Mucosa of rectum (tissue), 2 donors: ENCODE data around the gene ANKRD11.

Source experiments
- H3K27ac ChIP-seq, 2 donors: one replicate each; pipeline ENCODE4 v1.7.0; 2013; ENCODE audit warnings: inconsistent platforms in 2 of 2, low read depth in 2 of 2, low read length in 2 of 2
- H3K27me3 ChIP-seq, 2 donors: one replicate each; pipeline ENCODE4 v1.7.0; 2013; ENCODE audit warnings: low read length in 2 of 2; ENCODE audit not compliant: control insufficient read depth in 2 of 2, insufficient read depth in 2 of 2
- H3K36me3 ChIP-seq, 2 donors: one replicate each; pipeline ENCODE4 v1.7.0; 2013; ENCODE audit warnings: low read length in 2 of 2; ENCODE audit not compliant: control insufficient read depth in 2 of 2, insufficient read depth in 2 of 2
- H3K4me1 ChIP-seq, 2 donors: one replicate each; pipeline ENCODE4 v1.7.0; 2013; ENCODE audit warnings: low read length in 2 of 2, mild to moderate bottlenecking in 1 of 2; ENCODE audit not compliant: control insufficient read depth in 2 of 2, insufficient read depth in 2 of 2
- H3K4me3 ChIP-seq, 2 donors: one replicate each; pipeline ENCODE4 v1.7.0; 2013; ENCODE audit warnings: low read length in 2 of 2
- H3K9ac ChIP-seq, 2 donors: one replicate each; pipeline ENCODE4 v1.7.0; 2013; ENCODE audit warnings: low read length in 2 of 2, low read depth in 1 of 2, mild to moderate bottlenecking in 1 of 2
- H3K9me3 ChIP-seq, 2 donors: one replicate each; pipeline ENCODE4 v1.7.0; 2013; ENCODE audit warnings: low read length in 2 of 2; ENCODE audit not compliant: control insufficient read depth in 2 of 2
- donor health status: healthy.
- donor health status: Normal muscosa, but diverticular disease.

The ANKRD11 gene

DNA sequence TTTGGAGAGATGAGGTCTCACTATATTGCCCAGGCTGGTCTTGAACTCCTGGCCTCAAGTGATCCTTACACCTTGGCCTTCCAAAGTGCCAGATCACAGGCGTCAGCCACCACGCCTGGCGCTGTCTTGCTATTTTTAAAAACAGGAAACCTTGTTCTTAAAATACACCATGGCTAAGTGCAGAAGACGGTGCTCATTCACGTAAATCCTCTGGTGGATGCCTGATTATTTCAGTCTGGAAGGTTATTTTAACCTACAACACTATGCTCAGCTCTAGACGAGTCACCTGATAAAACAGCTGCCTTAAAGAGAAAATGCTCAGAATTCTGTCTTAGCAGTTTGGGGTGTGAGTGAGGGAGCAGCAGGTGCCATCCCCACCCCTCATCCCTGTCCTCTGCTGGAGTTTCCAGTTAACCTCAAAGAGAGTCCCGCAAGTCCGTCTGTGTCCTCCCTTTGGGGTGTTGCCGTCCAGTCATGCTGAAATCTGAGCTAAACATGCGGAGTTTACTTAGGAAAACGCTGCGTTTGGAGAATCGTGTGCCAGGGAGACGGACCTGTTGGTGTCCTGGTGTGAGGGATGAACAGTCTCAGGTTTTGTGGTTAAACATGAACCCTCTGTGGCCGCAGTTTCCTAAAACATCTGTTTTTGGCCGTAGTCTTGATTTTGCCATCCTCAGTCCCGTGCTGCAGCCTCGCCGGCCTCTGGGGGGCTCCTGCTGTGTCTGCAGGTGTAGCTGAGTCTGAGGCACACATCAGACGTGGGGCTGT, 35.0 kb upstream of the ANKRD11 start:
- H3K4me3 ChIP-seq, result no peak overlapping the region

DNA sequence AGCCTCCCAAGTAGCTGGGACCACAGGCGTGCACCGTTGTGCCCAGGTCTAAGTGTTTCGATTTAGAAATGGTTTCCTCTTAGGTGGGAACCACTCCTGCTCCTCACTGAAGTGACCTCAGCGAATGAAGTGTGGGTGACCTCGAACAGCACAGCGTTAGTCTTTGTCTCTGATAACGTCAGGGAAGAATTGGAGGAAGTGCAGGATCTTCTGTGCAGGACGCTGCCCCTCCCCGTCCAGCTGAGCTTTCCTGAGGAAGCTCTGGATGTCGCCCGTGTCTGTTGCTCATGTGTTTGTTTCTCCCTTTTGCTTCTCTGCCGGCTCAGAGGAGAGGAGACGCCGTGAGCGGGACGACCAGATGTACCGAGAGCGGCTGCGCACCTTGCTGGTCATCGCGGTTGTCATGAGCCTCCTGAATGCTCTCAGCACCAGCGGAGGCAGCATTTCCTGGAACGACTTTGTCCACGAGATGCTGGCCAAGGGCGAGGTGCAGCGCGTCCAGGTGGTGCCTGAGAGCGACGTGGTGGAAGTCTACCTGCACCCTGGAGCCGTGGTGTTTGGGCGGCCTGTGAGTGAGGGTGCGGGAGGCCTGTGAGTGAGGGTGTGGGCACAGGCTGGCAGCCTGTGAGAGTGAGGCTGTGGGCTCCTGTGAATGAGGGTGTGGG, 33.5 kb upstream of the ANKRD11 start:
- H3K27me3 ChIP-seq, result no peaks in the 10 kb centered on the region
- no peak overlapping the region for H3K4me3 ChIP-seq
- H3K9ac ChIP-seq, result no peak overlapping the region
- H3K27ac ChIP-seq, result no peak overlapping the region
- H3K9me3 ChIP-seq, result no peaks in the 10 kb centered on the region
- H3K36me3 ChIP-seq, result peaks cover 68 to 77% of the 10 kb centered on the region in 2 donors
- no peaks in the 10 kb centered on the region for H3K4me1 ChIP-seq

More for the DNA sequence above, 35.0 kb upstream of the ANKRD11 start:
- no peaks in the 10 kb centered on the region for H3K27me3 ChIP-seq
- H3K36me3 ChIP-seq, result peaks cover 68 to 73% of the 10 kb centered on the region in 2 donors
- H3K4me1 ChIP-seq, result no peaks in the 10 kb centered on the region
- no peak overlapping the region for H3K9ac ChIP-seq
- no peaks in the 10 kb centered on the region for H3K9me3 ChIP-seq
- no peak overlapping the region for H3K27ac ChIP-seq

DNA sequence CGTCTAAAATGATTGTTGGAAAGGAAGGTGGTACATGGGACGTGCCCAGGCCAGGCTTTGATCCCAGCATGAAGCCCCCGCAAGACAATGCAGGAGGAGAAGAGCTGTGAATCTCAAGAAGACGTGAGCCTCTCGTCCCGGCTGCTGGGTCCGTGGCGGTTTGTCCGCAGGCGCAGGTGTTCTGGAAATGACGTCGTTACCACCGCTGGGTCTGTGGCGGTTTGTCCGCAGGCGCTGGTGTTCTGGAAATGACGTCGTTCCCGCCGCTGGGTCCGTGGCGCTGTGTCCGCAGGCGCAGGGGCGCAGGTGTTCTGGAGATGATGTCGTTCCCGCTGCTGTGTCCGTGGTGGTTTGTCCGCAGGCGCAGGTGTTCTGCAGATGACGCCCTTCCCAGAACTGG, 31.9 kb upstream of the ANKRD11 start:
- Histone ChIP-seq H3K36me3 (peaks cover 72 to 82% of the 10 kb centered on the region in 2 donors), H3K4me3 (no peak overlapping the region)

DNA sequence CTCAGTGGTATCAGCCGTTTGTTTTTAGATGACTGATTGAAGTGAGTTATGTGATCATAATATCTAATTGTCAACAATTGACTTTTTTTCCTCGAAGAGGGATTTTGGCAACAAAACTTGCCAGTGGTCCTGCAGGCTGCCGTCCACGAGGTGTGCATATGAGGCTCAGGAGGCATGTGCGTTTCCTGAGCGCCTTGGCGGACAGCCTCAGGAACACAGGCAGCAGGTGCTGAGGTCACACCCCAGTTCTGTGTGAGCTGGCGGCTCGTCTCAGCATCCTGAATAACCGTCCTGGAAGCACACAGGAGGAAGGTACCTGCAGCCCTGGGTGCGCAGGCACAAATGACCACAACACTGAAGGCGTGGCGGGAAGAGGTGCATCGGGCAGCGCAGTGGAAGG, 29.5 kb upstream of the ANKRD11 start:
- H3K9ac ChIP-seq, result no peak overlapping the region
- peaks cover 58 to 69% of the 10 kb centered on the region in 2 donors for H3K36me3 ChIP-seq
- H3K27me3 ChIP-seq, result no peaks in the 10 kb centered on the region
- no peak overlapping the region for H3K4me3 ChIP-seq
- no peak overlapping the region for H3K27ac ChIP-seq
- H3K9me3 ChIP-seq, result no peaks in the 10 kb centered on the region
- H3K4me1 ChIP-seq, result no peaks in the 10 kb centered on the region

More for the DNA sequence above, 31.9 kb upstream of the ANKRD11 start:
- H3K27me3 ChIP-seq, result no peaks in the 10 kb centered on the region
- no peaks in the 10 kb centered on the region for H3K4me1 ChIP-seq
- no peaks in the 10 kb centered on the region for H3K9me3 ChIP-seq
- H3K9ac ChIP-seq, result no peak overlapping the region
- no peak overlapping the region for H3K27ac ChIP-seq

DNA sequence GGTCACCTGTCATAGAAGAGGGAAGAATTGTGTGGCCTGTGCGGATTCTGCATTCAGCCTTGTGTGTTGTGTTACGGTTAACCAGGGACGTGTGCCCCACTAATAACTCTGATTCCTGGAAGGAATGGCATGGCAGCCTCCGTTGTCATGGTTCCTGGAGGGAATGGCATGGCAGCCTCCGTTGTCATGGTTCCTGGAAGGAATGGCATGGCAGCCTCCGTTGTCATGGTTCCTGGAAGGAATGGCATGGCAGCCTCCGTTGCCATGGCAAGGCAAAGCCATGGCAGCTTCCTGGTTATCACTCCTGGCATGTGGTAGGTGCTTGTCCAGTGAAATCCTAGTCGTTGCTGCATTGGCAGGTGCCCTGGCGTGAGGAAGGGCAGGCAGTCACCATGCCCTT, 26.8 kb upstream of the ANKRD11 start:
- H3K27ac ChIP-seq, result no peak overlapping the region
- no peaks in the 10 kb centered on the region for H3K4me1 ChIP-seq
- H3K27me3 ChIP-seq, result no peaks in the 10 kb centered on the region
- peaks cover 45 to 57% of the 10 kb centered on the region in 2 donors for H3K36me3 ChIP-seq
- H3K4me3 ChIP-seq, result no peak overlapping the region
- H3K9me3 ChIP-seq, result no peaks in the 10 kb centered on the region
- no peak overlapping the region for H3K9ac ChIP-seq

DNA sequence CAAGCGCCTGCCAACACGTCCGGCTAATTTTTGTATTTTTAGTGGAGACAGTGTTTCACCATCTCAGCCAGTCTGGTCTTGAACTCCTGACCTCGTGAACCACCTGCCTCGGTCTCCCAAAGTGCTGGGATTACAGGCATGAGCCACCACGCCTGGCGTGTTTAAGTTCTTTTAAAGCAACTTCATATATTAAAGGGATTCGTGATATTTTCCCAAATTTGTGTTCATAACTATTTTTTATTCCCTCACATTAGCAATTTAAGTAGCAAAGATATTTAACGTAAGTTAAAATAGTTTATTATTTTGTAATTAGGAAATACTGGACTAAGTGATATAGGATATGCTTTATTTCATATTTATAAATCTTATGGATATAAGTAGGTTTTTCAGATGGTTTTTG, 22.1 kb upstream of the ANKRD11 start:
- Histone ChIP-seq H3K27ac (no peak overlapping the region), H3K9me3 (no peaks in the 10 kb centered on the region), H3K9ac (no peak overlapping the region), H3K36me3 (peaks cover 31 to 39% of the 10 kb centered on the region in 2 donors), H3K4me1 (peaks cover 12 to 14% of the 10 kb centered on the region in 2 donors), H3K27me3 (no peaks in the 10 kb centered on the region), H3K4me3 (no peak overlapping the region)

DNA sequence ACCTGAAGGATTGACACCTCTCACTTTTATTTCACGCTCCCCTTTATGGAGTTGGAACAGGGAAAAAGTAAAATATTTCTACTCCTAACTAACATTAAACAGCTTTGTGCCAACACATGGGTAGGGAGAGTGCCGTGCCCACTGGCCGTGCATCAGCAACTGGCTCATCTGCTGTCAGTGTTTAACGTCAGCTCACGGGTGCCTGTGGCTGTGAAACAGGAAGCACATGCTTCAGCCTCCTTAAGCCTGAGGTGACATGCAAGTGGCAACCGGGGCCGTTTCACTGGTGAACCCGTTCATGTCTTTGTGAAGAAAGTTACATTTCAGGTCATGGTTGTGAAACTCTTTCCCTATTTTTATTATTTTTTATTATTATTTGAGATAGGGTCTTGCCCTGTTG, 21.0 kb upstream of the ANKRD11 start:
- Histone ChIP-seq H3K27me3 (no peaks in the 10 kb centered on the region), H3K9me3 (no peaks in the 10 kb centered on the region), H3K36me3 (peaks cover 24 to 32% of the 10 kb centered on the region in 2 donors), H3K4me1 (peaks cover 19 to 22% of the 10 kb centered on the region in 2 donors), H3K4me3 (no peak overlapping the region), H3K27ac (no peak overlapping the region), H3K9ac (no peak overlapping the region)

DNA sequence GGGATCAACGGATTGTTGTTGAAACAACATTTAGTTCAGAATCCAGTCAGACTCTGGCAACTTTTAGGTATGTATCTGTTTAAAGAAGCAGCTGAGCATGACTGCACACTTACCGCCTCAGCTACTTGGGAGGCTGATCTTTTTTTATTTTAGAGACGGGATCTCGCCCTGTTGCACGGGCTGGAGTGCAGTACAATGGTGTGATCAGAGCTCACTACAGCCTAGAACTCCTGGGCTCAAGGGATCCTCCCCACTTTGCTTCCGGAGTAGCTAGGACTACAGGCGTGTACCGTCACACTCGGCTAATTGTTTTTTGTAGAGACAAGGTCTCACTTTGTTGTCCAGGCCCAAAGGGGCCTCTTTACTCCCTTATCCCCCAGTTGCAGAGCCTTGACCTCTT, 20.2 kb upstream of the ANKRD11 start:
- Histone ChIP-seq H3K27ac (no peak overlapping the region), H3K9ac (no peak overlapping the region), H3K4me3 (no peak overlapping the region), H3K9me3 (no peaks in the 10 kb centered on the region), H3K27me3 (no peaks in the 10 kb centered on the region), H3K36me3 (peaks cover 21 to 28% of the 10 kb centered on the region in 2 donors), H3K4me1 (peaks cover 28 to 30% of the 10 kb centered on the region in 2 donors)

DNA sequence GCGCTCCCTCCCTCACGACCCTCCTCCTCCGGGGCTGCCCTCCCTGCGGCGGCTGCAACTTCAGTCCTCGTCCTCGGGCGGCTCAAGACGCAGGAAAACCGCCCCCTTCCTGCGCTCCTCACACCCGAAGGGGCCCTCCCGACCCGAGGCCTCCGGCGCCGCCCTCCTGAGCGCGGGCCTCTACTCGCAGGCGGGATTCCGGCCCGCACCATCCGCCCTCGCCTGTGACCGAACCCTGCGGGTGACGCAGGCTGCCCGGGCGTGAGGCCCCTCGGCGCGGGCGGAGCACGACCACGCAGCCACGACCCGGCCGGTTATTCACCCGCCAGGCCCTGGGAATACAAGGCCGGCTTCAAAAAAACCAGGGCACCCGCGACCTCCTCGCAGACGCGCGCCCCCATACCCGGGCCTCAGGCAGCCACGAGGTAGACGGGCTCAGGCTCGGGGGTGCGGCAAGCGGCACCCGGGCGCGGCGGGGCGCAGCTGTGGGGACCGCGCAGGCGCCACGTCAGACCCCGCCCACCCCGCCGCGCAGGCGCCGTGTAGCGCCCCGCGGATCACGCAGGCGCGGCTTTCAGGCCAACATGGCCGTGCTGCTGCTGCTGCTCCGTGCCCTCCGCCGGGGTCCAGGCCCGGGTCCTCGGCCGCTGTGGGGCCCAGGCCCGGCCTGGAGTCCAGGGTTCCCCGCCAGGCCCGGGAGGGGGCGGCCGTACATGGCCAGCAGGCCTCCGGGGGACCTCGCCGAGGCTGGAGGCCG, 17.7 kb upstream of the ANKRD11 start, which contains the start of gene SPG7:
SPG7 (plus strand) TSS at position 570 of the 757 bp plus-strand sequence; CDS start at position 585, 15 bp downstream.
- H3K4me1 ChIP-seq, result peaks cover 33 to 39% of the 10 kb centered on the region in 2 donors

More for the DNA sequence above, 17.7 kb upstream of the ANKRD11 start, which contains the start of gene SPG7:
- H3K4me3 ChIP-seq, result peak within 1 kb of the TSS; percentile 87 to 93
- H3K36me3 ChIP-seq, result peaks cover 17 to 19% of the 10 kb centered on the region in 2 donors
- no peaks in the 10 kb centered on the region for H3K27me3 ChIP-seq
- H3K27ac ChIP-seq, result peak within 1 kb of the TSS; percentile 93 to 94
- peak within 1 kb of the TSS; percentile 91 to 95 for H3K9ac ChIP-seq
- no peaks in the 10 kb centered on the region for H3K9me3 ChIP-seq
